Measurements from ENCODE around the gene IFT43. TPM values are rescaled to one million over a fixed set of nuclear protein-coding genes. Genes with fewer than 3 reads are reported as not detected.

IFT43 gene
- total RNA-seq, 1 experiment from 2014 or later, result 20.3 TPM

- no peaks in the 10 kb centered on the region for H3K9me3 ChIP-seq (ENCODE audit: low read depth, low read length, poor library complexity, severe bottlenecking)
- TF ChIP-seq, protein P1, sequence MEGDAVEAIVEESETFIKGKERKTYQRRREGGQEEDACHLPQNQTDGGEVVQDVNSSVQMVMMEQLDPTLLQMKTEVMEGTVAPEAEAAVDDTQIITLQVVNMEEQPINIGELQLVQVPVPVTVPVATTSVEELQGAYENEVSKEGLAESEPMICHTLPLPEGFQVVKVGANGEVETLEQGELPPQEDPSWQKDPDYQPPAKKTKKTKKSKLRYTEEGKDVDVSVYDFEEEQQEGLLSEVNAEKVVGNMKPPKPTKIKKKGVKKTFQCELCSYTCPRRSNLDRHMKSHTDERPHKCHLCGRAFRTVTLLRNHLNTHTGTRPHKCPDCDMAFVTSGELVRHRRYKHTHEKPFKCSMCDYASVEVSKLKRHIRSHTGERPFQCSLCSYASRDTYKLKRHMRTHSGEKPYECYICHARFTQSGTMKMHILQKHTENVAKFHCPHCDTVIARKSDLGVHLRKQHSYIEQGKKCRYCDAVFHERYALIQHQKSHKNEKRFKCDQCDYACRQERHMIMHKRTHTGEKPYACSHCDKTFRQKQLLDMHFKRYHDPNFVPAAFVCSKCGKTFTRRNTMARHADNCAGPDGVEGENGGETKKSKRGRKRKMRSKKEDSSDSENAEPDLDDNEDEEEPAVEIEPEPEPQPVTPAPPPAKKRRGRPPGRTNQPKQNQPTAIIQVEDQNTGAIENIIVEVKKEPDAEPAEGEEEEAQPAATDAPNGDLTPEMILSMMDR (conservative IDR thresholded peaks at IDR 0.05; ENCODE audit: low read depth, low read length), result no peak
- no peak for TF ChIP-seq EZH2 (IDR thresholded peaks at IDR 0.05; ENCODE audit: borderline replicate concordance, low read depth, low read length, poor library complexity, severe bottlenecking)
- H3K36me3 ChIP-seq (ENCODE audit: insufficient read depth, low read length, poor library complexity, severe bottlenecking), result peaks cover 11% of the 10 kb centered on the region
- ChIA-PET CTCF (no interaction called here), POLR2A (ENCODE audit: low non-redundant PET) (no interaction called here)
- no peaks in the 10 kb centered on the region for H3K4me1 ChIP-seq (ENCODE audit: insufficient read depth, low read length, poor library complexity, severe bottlenecking)
- no peak for DNase-seq (ENCODE audit: low spot score)
- H3K27ac ChIP-seq (ENCODE audit: low read depth, low read length, poor library complexity, severe bottlenecking), result no peak overlapping the region
- H3K27me3 ChIP-seq (replicated peaks; ENCODE audit: insufficient read depth, low read depth, low read length, poor library complexity), result no peaks in the 10 kb centered on the region
- intact Hi-C loops (cut with micrococcal nuclease; ENCODE audit: unreplicated experiment), result no loop called here
- no peak overlapping the region for H3K4me3 ChIP-seq (ENCODE audit: low read depth, low read length, poor library complexity, severe bottlenecking)
- no TSS peak for BruUV-seq (replicated peaks)
Observed at GRCh38 chr14:75996488-75996887, 10.9 kb downstream of the IFT43 start.

DNA sequence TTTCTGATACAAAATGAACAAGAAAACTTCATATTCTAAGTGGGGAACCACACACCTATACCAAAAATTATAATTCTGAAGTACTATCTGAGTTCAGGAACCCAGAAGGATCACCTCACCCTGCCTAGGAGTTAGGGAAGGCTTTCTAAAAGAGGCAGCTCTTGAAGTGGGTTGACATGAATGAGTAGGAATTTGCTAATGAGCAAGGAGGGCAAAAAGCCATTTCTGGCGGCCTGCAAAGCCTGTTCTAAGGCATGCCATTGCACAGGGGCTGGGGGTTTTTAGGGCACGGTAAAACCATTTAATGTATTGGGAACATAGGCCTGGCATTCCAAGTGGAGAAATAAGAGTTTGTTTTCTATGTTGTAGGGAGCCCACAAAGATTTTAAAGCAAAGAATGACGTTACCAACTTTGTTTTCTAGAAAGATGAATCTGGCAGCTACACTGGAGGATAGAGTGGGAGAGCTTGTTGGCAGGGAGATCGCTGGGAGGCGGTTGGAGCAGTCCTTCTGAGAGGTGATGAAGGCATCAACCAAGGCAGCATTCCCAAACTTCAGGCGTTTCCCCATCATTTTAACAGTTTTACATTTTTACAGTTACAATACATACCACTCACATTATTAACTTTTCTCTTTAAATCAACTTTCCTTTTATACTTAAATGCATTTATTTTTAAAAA, 14.1 kb downstream of the IFT43 start:
- intact Hi-C loops (cut with micrococcal nuclease; ENCODE audit: unreplicated experiment), result no loop called here
- no TSS peak for BruUV-seq (replicated peaks)
- Histone ChIP-seq H3K4me3 (ENCODE audit: low read depth, low read length, poor library complexity, severe bottlenecking) (no peak overlapping the region), H3K36me3 (ENCODE audit: insufficient read depth, low read length, poor library complexity, severe bottlenecking) (peaks cover 11% of the 10 kb centered on the region), H3K27ac (ENCODE audit: low read depth, low read length, poor library complexity, severe bottlenecking) (no peak overlapping the region), H3K9me3 (ENCODE audit: low read depth, low read length, poor library complexity, severe bottlenecking) (no peaks in the 10 kb centered on the region), H3K27me3 (replicated peaks; ENCODE audit: insufficient read depth, low read depth, low read length, poor library complexity) (no peaks in the 10 kb centered on the region), H3K4me1 (ENCODE audit: insufficient read depth, low read length, poor library complexity, severe bottlenecking) (no peaks in the 10 kb centered on the region)
- no peak for DNase-seq (ENCODE audit: low spot score)
- ChIA-PET POLR2A (ENCODE audit: low non-redundant PET) (no interaction called here), CTCF (no interaction called here)
- TF ChIP-seq, protein P1 (conservative IDR thresholded peaks at IDR 0.05; ENCODE audit: low read depth, low read length), result no peak
- TF ChIP-seq EZH2 (IDR thresholded peaks at IDR 0.05; ENCODE audit: borderline replicate concordance, low read depth, low read length, poor library complexity, severe bottlenecking), result no peak

DNA sequence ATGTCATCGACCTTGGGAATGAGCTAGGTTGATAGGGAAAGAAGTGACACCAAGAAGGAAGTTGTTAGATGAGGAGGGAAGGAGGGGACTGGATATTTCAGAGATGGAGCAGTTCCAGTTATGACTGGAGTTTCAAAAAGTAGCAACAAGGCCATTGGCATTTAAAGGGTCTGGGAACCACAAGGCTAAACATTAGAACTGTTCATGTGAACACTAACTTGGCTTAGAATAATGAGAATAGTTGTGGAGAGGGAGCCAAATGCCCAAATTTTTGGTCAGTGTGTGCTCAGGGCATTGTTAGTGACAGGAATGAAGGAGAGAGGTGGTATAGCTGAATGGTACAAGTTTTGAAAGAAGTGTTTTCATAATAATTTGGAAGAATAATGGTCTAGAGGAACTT, 16.8 kb downstream of the IFT43 start:
- Histone ChIP-seq H3K36me3 (ENCODE audit: insufficient read depth, low read length, poor library complexity, severe bottlenecking) (peaks cover 21% of the 10 kb centered on the region), H3K27me3 (replicated peaks; ENCODE audit: insufficient read depth, low read depth, low read length, poor library complexity) (no peaks in the 10 kb centered on the region), H3K9me3 (ENCODE audit: low read depth, low read length, poor library complexity, severe bottlenecking) (no peaks in the 10 kb centered on the region), H3K4me3 (ENCODE audit: low read depth, low read length, poor library complexity, severe bottlenecking) (no peak overlapping the region), H3K4me1 (ENCODE audit: insufficient read depth, low read length, poor library complexity, severe bottlenecking) (no peaks in the 10 kb centered on the region), H3K27ac (ENCODE audit: low read depth, low read length, poor library complexity, severe bottlenecking) (no peak overlapping the region)
- intact Hi-C loops (cut with micrococcal nuclease; ENCODE audit: unreplicated experiment), result no loop called here
- ChIA-PET POLR2A (ENCODE audit: low non-redundant PET) (no interaction called here), CTCF (no interaction called here)
- no peak for DNase-seq (ENCODE audit: low spot score)
- TF ChIP-seq EZH2 (IDR thresholded peaks at IDR 0.05; ENCODE audit: borderline replicate concordance, low read depth, low read length, poor library complexity, severe bottlenecking), result no peak
- TF ChIP-seq, protein P1 (conservative IDR thresholded peaks at IDR 0.05; ENCODE audit: low read depth, low read length), result no peak
- BruUV-seq (replicated peaks), result no TSS peak
